KMS-11 (cell line): ENCODE results near the gene HOXB3.

Source experiments
- H2AFZ ChIP-seq: fragments of 200-600 bp; sonication (generic); 2 replicates; pipeline ENCODE4 v1.6.1; 2016; ENCODE audit warnings: antibody characterized with exemption, mixed run types, low read depth
- H3K27ac ChIP-seq: fragments of 200-600 bp; sonication (generic); 2 replicates; pipeline ENCODE4 v1.6.1; 2016; ENCODE audit warnings: mild to moderate bottlenecking, mixed run types
- H3K27me3 ChIP-seq: fragments of 200-600 bp; sonication (generic); 2 replicates; pipeline ENCODE4 v1.6.1; 2017; ENCODE audit warnings: mild to moderate bottlenecking, low read depth, mixed run types, moderate library complexity; ENCODE audit not compliant: insufficient read depth
- H3K36me3 ChIP-seq: fragments of 200-600 bp; sonication (generic); 2 replicates; pipeline ENCODE4 v1.6.1; 2017; ENCODE audit warnings: mild to moderate bottlenecking, mixed run types; ENCODE audit not compliant: insufficient read depth
- H3K4me1 ChIP-seq: fragments of 200-600 bp; sonication (generic); 2 replicates; pipeline ENCODE4 v1.6.1; 2016; ENCODE audit warnings: mild to moderate bottlenecking, low read depth, mixed run types; ENCODE audit not compliant: poor library complexity, severe bottlenecking
- H3K4me2 ChIP-seq: fragments of 200-600 bp; sonication (generic); 2 replicates; pipeline ENCODE4 v1.7.0; 2016; ENCODE audit warnings: mild to moderate bottlenecking, mixed run types
- H3K4me3 ChIP-seq: fragments of 200-600 bp; sonication (generic); IDR thresholded peaks from 2 replicates; pipeline ENCODE4 v1.6.1; 2017; ENCODE audit warnings: low read depth, low read length, mixed read lengths; ENCODE audit not compliant: insufficient read depth
- H3K79me2 ChIP-seq: fragments of 200-600 bp; sonication (generic); 2 replicates; pipeline ENCODE4 v1.6.1; 2016; ENCODE audit warnings: low read depth, mixed run types; ENCODE audit not compliant: insufficient read depth
- H3K9ac ChIP-seq: fragments of 200-600 bp; sonication (generic); 2 replicates; pipeline ENCODE4 v1.6.1; 2016; ENCODE audit warnings: mild to moderate bottlenecking, mixed run types
- H4K20me1 ChIP-seq: fragments of 200-600 bp; sonication (generic); 2 replicates; pipeline ENCODE4 v1.6.1; 2016; ENCODE audit warnings: mild to moderate bottlenecking, mixed run types; ENCODE audit not compliant: insufficient read depth
- CTCF ChIP-seq: fragments of 200-600 bp; sonication (generic); conservative IDR thresholded peaks from 2 replicates; pipeline ENCODE4 v1.6.1; 2017; ENCODE audit warnings: low read depth, mild to moderate bottlenecking, antibody characterized with exemption, low read length, moderate library complexity, mixed read lengths

Gene HOXB3

GRCh38 chr17:48601207-48601538 lies 11.1 kb upstream of the HOXB3 start:
- Histone ChIP-seq H3K4me3 (no peak overlapping the region), H3K9ac (no peak overlapping the region), H2AFZ (no peak overlapping the region), H3K36me3 (no peaks in the 10 kb centered on the region), H3K27me3 (peaks cover 71% of the 10 kb centered on the region), H4K20me1 (no peaks in the 10 kb centered on the region), H3K79me2 (no peaks in the 10 kb centered on the region), H3K4me2 (no peak overlapping the region), H3K27ac (no peak overlapping the region), H3K4me1 (peaks cover 6% of the 10 kb centered on the region)
- TF ChIP-seq CTCF = no peak

- Histone ChIP-seq H2AFZ (no peak overlapping the region), H3K4me3 (no peak overlapping the region), H3K4me1 (peaks cover 6% of the 10 kb centered on the region), H3K4me2 (no peak overlapping the region), H4K20me1 (no peaks in the 10 kb centered on the region), H3K9ac (no peak overlapping the region), H3K27ac (no peak overlapping the region), H3K27me3 (peaks cover 71% of the 10 kb centered on the region), H3K79me2 (no peaks in the 10 kb centered on the region), H3K36me3 (no peaks in the 10 kb centered on the region)
- TF ChIP-seq CTCF = no peak
Observed at GRCh38 chr17:48600244-48601098, 10.4 kb upstream of the HOXB3 start.

GRCh38 chr17:48599354-48599753 lies 9.3 kb upstream of the HOXB3 start:
- Histone ChIP-seq H3K27ac (no peak overlapping the region), H3K36me3 (no peaks in the 10 kb centered on the region), H3K79me2 (no peaks in the 10 kb centered on the region), H3K4me1 (peaks cover 7% of the 10 kb centered on the region), H3K4me2 (no peak overlapping the region), H3K4me3 (no peak overlapping the region), H2AFZ (no peak overlapping the region), H4K20me1 (no peaks in the 10 kb centered on the region), H3K27me3 (peaks cover 64% of the 10 kb centered on the region), H3K9ac (no peak overlapping the region)
- TF ChIP-seq CTCF = no peak

- Histone ChIP-seq H4K20me1 (no peaks in the 10 kb centered on the region), H3K4me2 (no peak overlapping the region), H3K27me3 (peaks cover 58% of the 10 kb centered on the region), H3K36me3 (no peaks in the 10 kb centered on the region), H3K9ac (no peak overlapping the region), H3K79me2 (no peaks in the 10 kb centered on the region), H2AFZ (no peak overlapping the region), H3K4me1 (peaks cover 12% of the 10 kb centered on the region), H3K4me3 (no peak overlapping the region), H3K27ac (no peak overlapping the region)
- no peak for TF ChIP-seq CTCF
Observed at GRCh38 chr17:48598736-48599135, 8.7 kb upstream of the HOXB3 start.
